Fibroblast of pulmonary artery (primary cell): ENCODE measurements around the gene ADH1B.
"Not testable (repeated sequence)": the region's sequence is repeated elsewhere in the genome, so short reads cannot be mapped to it uniquely, and the experiment has no call there.

Source experiments
- DNase-seq: peaks from one replicate; pipeline ENCODE4 v3.0.0-alpha.2; 2010; ENCODE audit warnings: low read depth
- H3K4me3 ChIP-seq: replicated peaks from 2 replicates; pipeline ENCODE4 v1.5.1; 2011; ENCODE audit warnings: low read depth, mild to moderate bottlenecking, control low read depth, low read length, moderate library complexity
- CTCF ChIP-seq: IDR thresholded peaks from 2 replicates; pipeline ENCODE4 v1.5.1; 2011; ENCODE audit warnings: mild to moderate bottlenecking, control low read depth, low read length, inconsistent platforms; ENCODE audit errors: missing control alignments

ADH1B gene

GRCh38 chr4:99323756-99324155 lies 2.6 kb upstream of the ADH1B start:
- peak; percentile 75 for DNase-seq
- H3K4me3 ChIP-seq = no peak overlapping the region
- no peak for TF ChIP-seq CTCF

GRCh38 chr4:99317811-99318210 lies 3.4 kb downstream of the ADH1B start:
- not testable (repeated sequence) for H3K4me3 ChIP-seq, DNase-seq

- TF ChIP-seq CTCF = no peak
- no peak for DNase-seq
- H3K4me3 ChIP-seq = no peak overlapping the region
Measured at GRCh38 chr4:99317354-99317753, 3.8 kb downstream of the ADH1B start.

- no peak for DNase-seq
- TF ChIP-seq CTCF = no peak
- no peak overlapping the region for H3K4me3 ChIP-seq
Measured at GRCh38 chr4:99315839-99316238, 5.4 kb downstream of the ADH1B start.

GRCh38 chr4:99314211-99314610 lies 7.0 kb downstream of the ADH1B start:
- no peak overlapping the region for H3K4me3 ChIP-seq
- DNase-seq = no peak
- TF ChIP-seq CTCF = no peak

- H3K4me3 ChIP-seq = no peak overlapping the region
- TF ChIP-seq CTCF = no peak
- DNase-seq = no peak
Measured at GRCh38 chr4:99310389-99310788, 10.8 kb downstream of the ADH1B start.

- no peak for DNase-seq
- no peak overlapping the region for H3K4me3 ChIP-seq
- no peak for TF ChIP-seq CTCF
Measured at GRCh38 chr4:99305638-99306400, 15.4 kb downstream of the ADH1B start.
